Stimulated activated CD4-positive, alpha-beta T cell treated with anti-CD3 and anti-CD28 coated beads, Interleukin-12 subunit alpha, Interleukin-12 subunit beta, amount 100 ng/mL, for 48 hours (primary cell): ENCODE measurements around the gene NAGLU.

Experiments
- DNase-seq, 3 donors: peaks; one replicate each; pipeline ENCODE4 v3.0.0-alpha.2; 2020; ENCODE audit warnings: low read depth in 2 of 3, low spot score in 1 of 3

The NAGLU gene

DNA sequence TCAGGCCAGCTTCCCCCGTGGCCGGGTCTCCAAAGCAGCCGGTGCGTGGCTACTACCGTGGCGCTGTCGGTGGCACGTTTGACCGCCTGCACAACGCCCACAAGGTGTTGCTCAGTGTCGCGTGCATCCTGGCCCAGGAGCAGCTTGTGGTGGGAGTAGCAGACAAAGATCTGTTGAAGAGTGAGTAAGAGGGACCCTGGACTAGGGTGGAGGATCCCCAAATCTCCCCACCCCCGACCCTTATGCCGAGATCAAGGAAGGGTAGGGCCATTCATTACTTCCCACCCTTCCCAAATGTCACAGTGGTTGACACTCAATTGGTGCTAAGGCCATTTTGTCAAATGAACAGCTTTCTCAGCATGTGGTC, 27.1 kb downstream of the NAGLU start:
- DNase-seq, result no peak

DNA sequence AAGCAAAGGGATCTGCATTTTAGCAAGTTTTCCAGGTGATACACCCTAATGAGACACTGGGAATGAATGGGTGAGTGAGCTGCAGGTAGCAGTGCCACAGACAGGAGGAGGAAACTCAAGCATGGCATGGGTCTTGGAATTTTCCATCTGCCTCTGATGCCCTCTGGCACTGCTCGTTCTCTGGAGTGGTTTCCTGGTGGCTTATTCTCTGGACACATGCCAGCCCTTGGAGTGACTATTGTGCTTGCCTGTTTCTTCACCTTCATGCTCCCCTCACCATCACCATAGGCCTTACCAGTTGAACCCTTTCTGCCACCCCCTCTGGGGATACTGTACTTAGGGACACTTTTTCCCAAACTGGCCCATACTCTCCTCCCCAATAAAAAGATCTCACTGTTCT, 27.5 kb downstream of the NAGLU start:
- no peak for DNase-seq

DNA sequence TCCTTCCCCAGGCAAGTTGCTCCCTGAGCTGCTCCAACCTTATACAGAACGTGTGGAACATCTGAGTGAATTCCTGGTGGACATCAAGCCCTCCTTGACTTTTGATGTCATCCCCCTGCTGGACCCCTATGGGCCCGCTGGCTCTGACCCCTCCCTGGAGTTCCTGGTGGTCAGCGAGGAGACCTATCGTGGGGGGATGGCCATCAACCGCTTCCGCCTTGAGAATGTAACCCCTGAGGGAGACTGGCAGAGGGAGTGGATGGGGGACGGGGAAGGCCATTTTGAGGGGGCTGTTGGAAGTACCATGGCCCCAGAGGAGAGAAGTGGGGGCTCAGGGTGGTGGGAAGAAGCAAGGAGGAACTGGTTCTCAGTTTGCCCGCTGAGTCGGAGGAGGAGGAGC, 27.9 kb downstream of the NAGLU start:
- DNase-seq, result no peak

DNA sequence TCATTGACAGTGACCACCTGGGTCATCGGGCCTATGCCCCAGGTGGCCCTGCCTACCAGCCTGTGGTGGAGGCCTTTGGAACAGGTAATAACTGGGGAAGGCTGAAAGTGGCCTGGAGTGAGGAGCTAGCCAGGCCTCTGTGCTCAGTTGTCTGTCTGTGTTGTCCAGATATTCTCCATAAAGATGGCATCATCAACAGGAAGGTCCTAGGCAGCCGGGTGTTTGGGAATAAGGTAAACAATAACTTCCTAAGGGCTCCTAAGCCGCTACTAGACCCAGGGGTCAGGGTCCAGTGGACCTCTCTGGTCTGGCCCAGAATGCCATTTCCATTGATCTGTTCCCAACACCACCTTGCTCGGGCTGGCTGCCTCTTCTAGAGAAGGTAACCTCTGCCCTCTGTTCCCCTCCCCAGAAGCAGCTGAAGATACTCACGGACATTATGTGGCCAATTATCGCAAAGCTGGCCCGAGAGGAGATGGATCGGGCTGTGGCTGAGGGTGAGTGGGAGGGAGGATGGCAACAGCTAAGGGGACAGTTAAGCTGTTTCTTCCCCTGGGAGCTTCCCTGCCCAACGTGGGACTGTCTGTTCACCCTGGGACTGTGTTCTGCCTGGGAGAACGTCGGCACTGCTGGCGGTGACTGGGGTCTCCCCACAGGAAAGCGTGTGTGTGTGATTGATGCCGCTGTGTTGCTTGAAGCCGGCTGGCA, 28.9 kb downstream of the NAGLU start:
- no peak for DNase-seq

DNA sequence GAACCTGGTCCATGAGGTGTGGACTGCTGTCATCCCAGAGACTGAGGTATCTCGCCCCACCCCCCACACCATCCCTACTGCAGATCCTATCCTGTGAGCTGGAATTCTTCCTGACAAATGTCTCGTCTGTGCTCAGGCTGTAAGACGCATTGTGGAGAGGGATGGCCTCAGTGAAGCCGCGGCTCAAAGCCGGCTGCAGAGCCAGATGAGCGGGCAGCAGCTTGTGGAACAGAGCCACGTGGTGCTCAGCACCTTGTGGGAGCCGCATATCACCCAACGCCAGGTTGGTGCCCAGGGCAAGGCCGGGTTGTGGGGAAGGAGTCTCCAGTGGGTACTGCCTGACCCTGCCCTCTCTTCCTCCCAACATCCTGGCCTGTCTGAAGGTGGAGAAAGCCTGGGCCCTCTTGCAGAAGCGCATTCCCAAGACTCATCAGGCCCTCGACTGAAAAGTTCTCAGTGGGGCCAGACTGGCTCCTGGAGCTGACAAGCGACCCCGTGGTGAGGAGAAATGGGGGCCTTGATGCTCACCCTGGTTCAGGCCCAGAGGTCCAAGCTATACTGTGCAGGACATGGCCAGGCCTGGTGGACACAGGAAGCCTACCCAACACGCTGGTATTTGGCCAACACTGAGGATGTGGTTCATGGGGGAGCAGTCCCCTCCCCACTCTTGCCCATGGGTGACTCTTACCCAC, 29.6 kb downstream of the NAGLU start:
- no peak for DNase-seq

DNA sequence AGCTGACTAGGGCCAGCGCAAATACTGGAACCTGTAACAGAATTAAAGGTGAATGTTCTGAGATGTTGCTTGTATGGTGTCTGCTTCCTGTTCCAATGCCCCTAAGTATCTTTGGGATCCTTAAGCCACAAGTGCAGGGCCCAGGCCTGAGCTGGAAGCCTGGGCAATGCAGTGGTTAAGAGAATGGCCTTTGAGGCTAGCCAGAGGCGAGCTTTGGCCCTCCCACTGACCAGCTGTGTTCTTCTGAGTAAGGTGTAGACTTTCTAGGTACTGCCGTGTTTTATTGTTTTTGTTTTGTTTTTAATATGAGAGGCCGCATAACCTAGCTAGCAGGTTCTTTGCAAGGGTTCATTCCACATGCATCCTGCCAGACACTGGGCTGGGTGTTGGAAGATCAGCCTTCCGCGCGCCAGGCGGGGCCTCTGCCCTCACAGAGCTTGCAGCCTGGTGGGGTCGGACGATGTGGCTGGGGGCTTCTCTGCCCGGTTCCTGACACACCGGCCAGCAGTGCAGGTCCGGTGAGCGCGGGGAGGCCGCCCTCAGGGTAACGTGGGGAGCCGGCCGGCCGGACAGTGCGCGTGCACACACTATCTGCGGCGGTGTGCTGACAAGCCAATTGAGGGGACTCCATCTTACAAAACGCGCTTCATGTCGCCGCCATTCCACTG, 30.3 kb downstream of the NAGLU start:
- DNase-seq, result no peak

DNA sequence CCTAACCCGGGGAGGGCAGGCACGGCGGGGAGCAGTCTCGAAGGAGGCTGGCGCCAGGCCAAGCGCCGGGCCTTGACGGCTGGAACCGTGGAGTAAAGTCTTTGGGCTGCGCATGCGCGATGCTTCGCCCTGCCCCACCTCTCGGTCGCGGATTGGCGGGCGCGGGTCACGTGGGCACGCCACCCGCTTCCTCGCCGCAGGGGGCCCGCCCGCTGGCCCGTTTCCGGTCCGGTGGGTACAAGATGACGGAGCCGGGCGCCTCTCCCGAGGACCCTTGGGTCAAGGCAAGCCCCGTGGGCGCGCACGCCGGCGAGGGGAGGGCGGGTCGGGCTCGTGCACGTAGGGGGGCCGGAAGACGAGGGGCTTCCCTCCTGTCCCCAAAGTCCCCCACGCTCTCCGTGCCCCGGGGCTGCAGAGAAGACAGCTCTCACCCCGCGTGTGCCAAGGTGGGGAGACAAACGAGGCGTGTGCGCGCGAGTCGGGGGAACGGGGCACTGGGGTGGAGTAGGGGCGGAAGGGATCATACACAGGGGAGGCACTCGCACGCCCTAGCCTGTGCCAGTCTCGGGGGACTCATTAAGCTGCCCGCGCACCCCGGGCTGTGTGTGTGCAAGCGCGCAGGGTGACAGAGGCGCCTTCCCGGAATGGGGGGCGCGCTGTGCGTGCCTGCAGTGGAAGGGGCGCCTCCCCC, 31.0 kb downstream of the NAGLU start, which contains the start of gene MLX:
Gene MLX, plus strand, starts transcription at position 218 of the 691 bp plus-strand sequence. Its CDS starts 25 bp downstream, at position 243.
- DNase-seq, result peak; percentile 85 to 88 (median 85)

DNA sequence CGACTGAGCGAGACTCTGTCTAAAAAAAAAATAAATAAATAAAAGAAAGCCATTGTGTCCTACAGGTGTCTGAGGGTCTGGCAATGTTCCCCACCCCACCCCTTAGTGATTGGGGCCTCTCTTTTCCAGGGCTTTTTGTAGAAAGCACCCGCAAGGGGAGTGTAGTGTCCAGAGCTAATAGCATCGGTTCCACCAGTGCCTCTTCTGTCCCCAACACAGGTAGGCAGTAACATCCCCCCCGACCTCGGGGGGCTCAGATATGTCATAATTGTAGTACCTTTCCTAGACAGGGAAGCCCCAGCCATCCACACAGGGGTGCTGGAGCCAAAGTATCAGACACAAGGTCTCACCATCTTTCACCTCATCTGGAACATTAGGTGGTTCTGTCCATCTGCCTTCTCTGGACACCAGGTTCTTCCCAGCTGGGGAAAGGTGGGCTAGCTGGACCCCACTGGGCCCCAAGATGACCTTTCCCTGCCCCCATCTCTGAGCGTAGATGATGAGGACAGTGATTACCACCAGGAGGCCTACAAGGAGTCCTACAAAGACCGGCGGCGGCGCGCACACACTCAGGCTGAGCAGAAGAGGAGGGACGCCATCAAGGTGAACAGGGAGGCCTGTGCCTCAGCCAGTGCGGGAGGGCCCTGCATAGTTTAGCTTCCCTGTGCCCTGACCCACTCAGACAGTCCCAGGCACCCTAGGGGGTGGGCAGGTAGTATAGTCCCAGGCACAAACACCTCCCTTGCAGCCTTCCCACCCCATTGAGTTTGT, 32.5 kb downstream of the NAGLU start:
- DNase-seq, result no peak

DNA sequence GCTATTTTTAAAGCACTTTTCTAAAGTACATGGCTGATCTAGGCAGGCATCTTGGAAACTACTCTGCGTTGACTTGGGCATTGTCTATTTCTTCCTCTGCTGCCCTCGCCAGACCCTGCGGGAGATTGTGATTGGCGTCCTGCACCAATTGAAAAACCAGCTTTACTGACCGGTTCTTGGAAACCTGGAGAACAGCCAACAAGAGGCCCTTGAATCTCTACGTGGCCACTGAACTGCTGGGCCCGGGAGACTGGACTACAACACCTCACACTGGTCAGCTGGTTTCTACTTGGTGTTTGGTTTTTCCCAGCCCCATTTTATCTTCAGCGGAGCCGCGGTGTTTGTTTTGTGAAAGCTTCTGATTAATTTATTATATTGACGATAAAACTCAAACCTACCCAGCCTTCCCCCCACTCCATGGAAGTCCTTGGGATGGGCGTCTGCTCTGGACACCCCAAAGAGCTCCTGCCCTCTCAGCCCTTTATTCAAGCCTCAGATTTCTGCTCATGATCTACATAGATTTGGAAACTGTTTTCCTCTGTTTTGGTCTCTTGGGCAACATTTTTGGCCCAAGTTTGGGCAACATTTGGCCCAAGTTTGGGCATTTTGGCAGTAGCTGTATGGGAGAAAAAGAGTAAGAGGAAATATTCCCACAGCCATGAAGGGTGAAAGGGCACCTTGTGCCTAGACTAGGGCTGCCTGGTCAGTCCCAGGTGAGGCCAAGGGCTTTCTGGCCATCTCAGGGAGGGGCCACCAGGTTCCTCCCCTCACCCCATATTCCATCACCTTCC, 35.6 kb downstream of the NAGLU start:
- no peak for DNase-seq

DNA sequence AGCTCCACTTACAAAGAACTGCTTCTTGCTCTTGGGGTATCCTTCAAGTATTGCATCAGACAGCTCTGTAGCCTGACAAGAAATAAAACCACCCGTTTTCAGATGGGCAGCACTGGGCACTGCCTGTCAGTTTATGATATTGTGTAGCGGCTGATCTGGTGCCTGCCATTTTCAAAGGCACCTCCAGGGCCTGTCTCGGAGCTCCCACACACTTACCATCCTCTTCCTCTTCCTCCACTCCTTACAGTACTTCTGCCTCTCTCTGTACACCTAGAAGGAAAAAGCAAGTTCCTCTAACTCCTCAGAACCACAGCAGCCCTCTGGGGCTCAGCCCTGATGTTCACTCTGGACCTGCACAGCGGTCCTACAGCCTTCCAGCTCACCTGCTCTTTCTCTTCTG, 37.1 kb downstream of the NAGLU start:
- no peak for DNase-seq

DNA sequence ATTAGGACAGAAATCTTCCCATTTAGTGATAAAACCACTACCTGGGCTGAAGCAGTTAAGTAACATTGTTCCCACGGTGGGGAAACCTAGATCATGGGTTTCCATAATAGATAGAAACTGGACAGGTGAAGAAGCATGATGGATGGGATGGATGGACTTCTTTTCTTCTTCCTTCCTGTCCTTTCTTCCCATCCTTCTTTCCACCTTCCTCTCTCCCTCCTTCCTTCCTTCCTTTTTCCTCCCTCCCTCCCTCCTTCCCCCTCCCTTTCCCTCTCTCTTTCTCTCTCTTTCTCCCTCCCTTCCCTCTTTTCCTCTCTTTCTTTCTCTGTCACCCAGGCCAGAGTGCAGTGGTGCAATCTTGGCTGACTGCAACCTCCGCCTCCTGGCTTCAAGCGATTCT, 38.4 kb downstream of the NAGLU start:
- DNase-seq, result no peak

DNA sequence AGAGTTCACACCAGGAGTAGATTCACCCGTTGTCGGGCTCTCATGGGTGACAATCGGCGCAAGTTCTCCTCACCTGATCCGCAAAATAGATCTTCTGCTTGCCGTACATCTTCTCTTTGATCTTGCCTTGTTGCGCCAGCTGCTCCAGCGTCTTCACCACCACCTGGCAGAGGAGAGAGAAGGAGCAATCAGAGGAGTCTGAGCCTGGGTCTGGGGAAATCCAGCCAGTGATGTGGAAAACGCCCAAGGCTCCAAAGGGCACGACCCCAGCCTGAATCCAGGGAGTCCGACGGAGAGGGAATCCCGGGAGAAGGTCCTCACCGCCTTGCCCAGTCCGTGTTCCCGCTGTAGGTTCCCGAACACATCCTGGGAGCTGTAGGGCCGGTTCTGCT, 41.1 kb downstream of the NAGLU start:
- DNase-seq, result no peak

DNA sequence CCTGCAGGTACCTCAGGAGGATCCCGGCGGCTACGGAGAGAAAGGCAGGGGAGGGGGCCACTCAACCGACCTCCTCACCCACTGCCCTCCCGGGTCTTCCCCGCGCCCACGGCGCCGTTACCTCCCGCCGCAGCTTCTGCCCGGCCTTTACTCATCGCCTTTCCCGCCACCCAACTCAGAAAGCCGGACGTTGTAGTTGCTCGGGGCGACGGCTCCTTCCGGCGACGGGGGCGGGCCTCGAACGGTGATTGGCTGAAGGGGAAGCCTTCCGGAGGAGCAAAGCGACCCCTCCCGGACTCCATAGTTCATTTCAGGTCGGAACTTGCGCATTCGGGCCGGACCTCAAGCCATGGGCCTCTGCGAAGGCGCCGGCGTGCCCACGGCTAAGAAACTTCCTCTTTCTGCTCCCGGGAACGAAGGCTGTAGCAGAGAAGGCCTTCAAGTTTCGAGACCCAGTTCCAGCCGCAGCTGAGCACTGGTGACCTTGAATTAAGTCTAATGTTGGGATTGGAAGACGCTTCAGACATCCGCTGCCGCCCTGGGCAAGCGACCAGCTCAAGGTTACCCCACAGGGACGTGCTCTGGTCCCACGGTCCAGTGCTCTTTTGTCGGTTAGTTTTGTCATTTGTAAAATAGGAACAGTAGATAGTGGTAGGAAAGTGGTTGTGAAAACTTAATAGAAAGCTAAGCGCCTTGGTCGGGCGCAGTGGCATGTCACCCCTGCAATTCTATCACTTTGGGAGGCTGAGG, 41.7 kb downstream of the NAGLU start, which contains the start of gene PSMC3IP:
Gene PSMC3IP, minus strand, starts transcription at position 198 of the 750 bp plus-strand sequence. Its CDS starts 43 bp downstream, at position 155.
- peak; percentile 91 to 95 (median 95) for DNase-seq

DNA sequence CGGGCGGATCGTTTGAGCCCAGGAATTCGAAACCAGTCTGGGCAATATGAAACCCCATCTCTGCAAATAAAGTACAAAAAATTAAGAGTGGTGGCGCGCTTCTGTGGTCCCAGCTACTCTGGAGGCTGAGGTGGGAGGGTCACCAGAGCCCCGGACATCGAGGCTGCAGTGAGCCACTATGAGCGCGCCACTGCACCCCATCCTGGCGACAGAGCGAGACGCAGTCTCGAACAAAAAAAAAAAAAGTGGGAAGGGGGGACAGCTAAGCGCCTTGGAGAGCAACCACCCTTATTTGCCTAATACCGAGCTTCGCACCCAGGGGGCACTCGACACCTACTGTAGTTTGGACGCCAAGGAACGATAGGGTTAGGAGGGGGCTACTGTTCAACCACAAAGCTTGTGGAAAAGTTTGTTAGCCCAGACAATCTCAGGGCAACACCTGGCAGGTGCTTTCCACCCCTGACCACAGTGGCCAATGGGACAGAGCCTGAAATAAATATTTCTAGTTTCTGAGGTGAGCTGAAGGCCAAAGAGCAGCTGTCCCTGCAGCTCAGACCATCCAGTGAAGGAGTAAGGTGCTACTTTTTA, 42.3 kb downstream of the NAGLU start:
- DNase-seq, result peak; percentile 63 to 80 (median 65)

DNA sequence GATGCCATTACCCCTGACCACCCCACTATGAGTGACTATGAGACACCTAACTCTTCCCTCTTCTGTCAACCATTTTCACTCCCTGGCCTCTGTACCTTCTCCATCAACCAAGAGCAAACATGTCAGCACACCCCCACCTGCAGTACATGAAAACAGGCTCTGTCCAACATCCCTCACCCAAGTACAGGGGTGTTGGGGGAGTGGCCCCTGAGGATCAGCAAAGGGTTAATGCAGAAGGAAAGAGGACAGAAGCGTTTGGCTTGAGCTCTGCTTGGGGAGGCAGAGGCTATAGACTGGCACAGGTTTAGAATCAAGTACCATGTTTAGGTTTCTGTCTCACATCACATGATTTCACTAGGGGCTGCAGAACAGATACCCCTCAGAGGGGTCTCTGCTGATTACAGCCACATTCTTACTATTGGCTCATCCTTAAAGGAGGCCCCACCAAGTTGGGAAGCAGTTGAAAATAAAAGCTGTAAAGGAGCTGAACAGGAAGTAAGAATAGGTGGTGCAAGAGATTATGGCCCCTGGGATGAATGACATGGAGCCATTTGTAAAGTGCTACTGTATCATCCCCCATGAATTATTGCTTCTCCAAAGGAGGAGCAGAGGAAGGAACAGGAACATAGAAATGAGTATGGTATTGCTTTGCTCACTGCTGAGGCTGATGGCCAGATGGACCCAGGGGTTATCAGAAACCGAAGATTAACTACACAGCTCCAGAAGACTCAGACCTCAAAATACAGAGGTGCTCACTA, 43.9 kb downstream of the NAGLU start:
- no peak for DNase-seq

DNA sequence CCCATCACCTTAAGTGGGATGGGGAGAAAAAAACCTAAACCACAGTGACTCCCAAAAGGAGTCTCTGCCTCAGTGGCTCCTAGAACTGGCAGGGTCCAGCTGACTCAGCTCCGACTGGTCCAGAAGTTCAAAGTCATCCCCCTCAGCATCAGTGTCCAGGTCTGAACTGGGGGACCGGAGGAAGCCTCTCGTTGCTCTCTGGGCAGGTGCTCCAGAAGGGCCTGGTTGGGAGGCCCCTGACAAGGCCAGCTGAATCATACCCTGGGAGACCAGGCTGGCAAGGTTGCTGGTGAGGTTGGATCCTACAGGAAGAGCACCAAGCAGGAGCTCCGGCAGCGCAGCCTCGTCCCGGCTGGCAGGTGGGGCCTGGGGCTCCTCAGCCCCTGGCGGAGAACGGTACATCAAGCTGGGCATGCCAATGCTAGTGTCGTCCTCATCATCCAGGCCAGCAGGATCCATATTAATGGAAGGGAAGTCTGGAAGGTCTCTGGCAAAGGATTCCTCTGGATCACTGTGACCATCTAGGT, 45.8 kb downstream of the NAGLU start:
- DNase-seq, result no peak

DNA sequence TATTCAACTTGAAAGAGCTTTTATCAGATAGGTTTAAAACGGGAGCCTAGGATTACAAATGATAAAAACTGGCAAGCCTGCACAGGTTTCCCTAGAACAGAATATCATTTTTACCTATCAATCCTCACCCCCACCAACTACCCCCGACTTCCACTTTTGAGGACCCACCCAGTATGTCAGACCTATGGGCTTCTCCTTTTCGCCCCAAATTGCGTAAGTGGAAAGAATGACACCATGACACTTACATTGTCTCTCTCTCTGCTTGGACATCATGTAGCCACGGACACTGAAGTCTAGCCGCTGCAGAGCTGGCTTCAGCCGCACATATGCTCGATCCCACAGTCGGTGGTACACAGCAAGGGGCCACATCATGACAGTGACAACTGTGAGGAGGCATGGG, 48.8 kb downstream of the NAGLU start:
- DNase-seq, result no peak

DNA sequence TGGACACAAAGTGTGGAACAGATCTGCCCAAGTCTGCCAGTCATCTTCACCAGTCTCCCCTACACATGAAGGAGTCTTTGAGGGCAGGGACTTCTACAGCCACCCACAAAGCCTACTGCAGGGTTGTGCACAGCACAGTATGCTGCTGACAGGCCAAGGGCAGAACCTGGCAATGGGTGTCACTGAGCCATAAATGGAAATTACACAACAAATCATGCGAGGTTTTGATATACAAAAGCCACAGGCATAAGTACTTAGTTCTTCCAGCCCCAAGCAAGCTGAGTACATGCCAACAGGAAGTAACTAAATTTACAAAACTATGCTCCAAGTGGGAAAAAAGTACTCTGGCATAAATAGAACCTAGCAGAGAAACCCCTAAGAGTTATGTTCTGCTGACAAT, 49.3 kb downstream of the NAGLU start:
- no peak for DNase-seq
